ENCODE measurements around the gene LAS1L. TPM values are rescaled to one million over a fixed set of nuclear protein-coding genes. Genes with fewer than 3 reads are reported as not detected.

The LAS1L gene
- total RNA-seq (10 to 100 TPM in 8 of 9 donors, 1 to 10 TPM in 1; 7.4 to 26.7 (median 19.0) TPM), polyA plus RNA-seq (10 to 100 TPM; 29.0 to 41.2 (median 40.7) TPM)
- long read RNA-seq, donor 1, partial matches to known transcripts, result 0 of 2 reads
- long read RNA-seq, donor 1, other reads (novel, unspliced or antisense), result 0 of 2 reads
- long read RNA-seq, donor 2, partial matches to known transcripts, result 0 of 1 reads
- long read RNA-seq, donor 2, other reads (novel, unspliced or antisense), result 0 of 1 reads
- long read RNA-seq, donor 3, partial matches to known transcripts, result 0 of 2 reads
- long read RNA-seq, donor 3, other reads (novel, unspliced or antisense), result 0 of 2 reads
- long read RNA-seq, donor 4, transcript LAS1L-203 (14 exons, 2,439 nt), result major isoform, 5 of 13 reads
- long read RNA-seq, donor 4, partial matches to known transcripts, result 2 of 13 reads
- long read RNA-seq, donor 4, other reads (novel, unspliced or antisense), result 2 of 13 reads
- long read RNA-seq, donor 5, transcript LAS1L-202 (13 exons, 2,386 nt), result major isoform, 30 of 64 reads
- long read RNA-seq, donor 5, transcript LAS1L-203 (14 exons, 2,439 nt), result minor isoform, 20 of 64 reads
- long read RNA-seq, donor 5, partial matches to known transcripts, result 0 of 64 reads
- long read RNA-seq, donor 5, other reads (novel, unspliced or antisense), result 14 of 64 reads
- long read RNA-seq, donor 6, transcript LAS1L-202 (13 exons, 2,386 nt), result major isoform, 5 of 17 reads
- long read RNA-seq, donor 6, partial matches to known transcripts, result 7 of 17 reads
- long read RNA-seq, donor 6, other reads (novel, unspliced or antisense), result 3 of 17 reads
- long read RNA-seq, donor 7, partial matches to known transcripts, result 0 of 3 reads
- long read RNA-seq, donor 7, other reads (novel, unspliced or antisense), result 0 of 3 reads
- long read RNA-seq, donor 8, partial matches to known transcripts, result 0 of 3 reads
- long read RNA-seq, donor 8, other reads (novel, unspliced or antisense), result 0 of 3 reads
- long read RNA-seq, donor 9, result 0 reads
- long read RNA-seq, donor 10, result 0 reads

- intact Hi-C loops (cut with DNase I), result no loop called here
- Histone ChIP-seq H3K4me3 (peak within 1 kb of the TSS; percentile 37 to 83 (median 69)), H3K4me1 (replicated peaks in 1 of 2) (peaks cover 0 to 8% of the 10 kb centered on the region in 2 donors), H3K27ac (peak within 1 kb of the TSS in 4 of 5 donors; percentile 48 to 78 (median 66)), H3K27me3 (peaks cover 21% of the 10 kb centered on the region), H3K36me3 (replicated peaks in 1 of 2) (peaks cover 0 to 2% of the 10 kb centered on the region in 2 donors), H3K9me3 (replicated peaks in 1 of 3) (no peaks in the 10 kb centered on the region)
- WGBS, 4 donors, result 0 to 51% (median 15%) methylated on average over 5 to 50 of the region's 50 CpGs
- no peak for TF ChIP-seq CTCF (IDR thresholded peaks at IDR 0.05)
- peak; percentile 16 to 78 for TF ChIP-seq POLR2A (IDR thresholded peaks at IDR 0.05)
- peak; percentile 87 to 97 (median 94) for DNase-seq
Measured at GRCh38 chrX:65534450-65535292, at the start of gene LAS1L. TSS of gene LAS1L (minus strand) at chrX:65534787. CDS start at chrX:65534715, 72 bp downstream.

GRCh38 chrX:65582450-65583082 is 48.0 kb upstream of the LAS1L start:
- intact Hi-C loops (cut with DNase I), result loop anchor here (5.0 kb wide), 1 partner anchor 405 kb away; no protein-coding TSS in a partner anchor
- H3K4me3 ChIP-seq, result no peak overlapping the region
- H3K36me3 ChIP-seq (replicated peaks in 1 of 2), result no peaks in the 10 kb centered on the region
- peaks cover 16% of the 10 kb centered on the region for H3K27me3 ChIP-seq
- TF ChIP-seq CTCF (IDR thresholded peaks at IDR 0.05), result no peak
- TF ChIP-seq POLR2A (IDR thresholded peaks at IDR 0.05), result no peak
- 71 to 81% (median 78%) methylated on average over 4 of the region's 4 CpGs for WGBS, 4 donors
- H3K9me3 ChIP-seq (replicated peaks in 1 of 3), result no peaks in the 10 kb centered on the region
- no peak overlapping the region for H3K27ac ChIP-seq
- no peak for DNase-seq
- no peaks in the 10 kb centered on the region for H3K4me1 ChIP-seq (replicated peaks in 1 of 2)

GRCh38 chrX:65581661-65582339 is 47.2 kb upstream of the LAS1L start:
- Histone ChIP-seq H3K4me1 (replicated peaks in 1 of 2) (no peaks in the 10 kb centered on the region), H3K36me3 (replicated peaks in 1 of 2) (no peaks in the 10 kb centered on the region), H3K9me3 (replicated peaks in 1 of 3) (no peaks in the 10 kb centered on the region), H3K27ac (no peak overlapping the region), H3K4me3 (no peak overlapping the region), H3K27me3 (peaks cover 16% of the 10 kb centered on the region)
- intact Hi-C loops (cut with DNase I), result loop anchor here (5.0 kb wide), 1 partner anchor 406 kb away; no protein-coding TSS in a partner anchor
- peak; percentile 53 to 81 (median 59) for DNase-seq
- WGBS, 4 donors, result 0 to 16% (median 9%) methylated on average over 7 to 12 of the region's 12 CpGs
- TF ChIP-seq CTCF (IDR thresholded peaks at IDR 0.05), result peak; percentile 68 to 88 (median 76)
- no peak for TF ChIP-seq POLR2A (IDR thresholded peaks at IDR 0.05)
